AG09309 (cell line): ENCODE measurements around the gene CD96.

Source experiments
- DNase-seq: peaks from one replicate; pipeline ENCODE4 v3.0.0-alpha.2; 2010; ENCODE audit warnings: low read depth
- H3K4me3 ChIP-seq: 2 replicates; pipeline ENCODE4 v1.5.1; 2011; ENCODE audit warnings: mild to moderate bottlenecking, low read depth, low read length, moderate library complexity; ENCODE audit not compliant: control insufficient read depth
- CTCF ChIP-seq: IDR thresholded peaks from 2 replicates; pipeline ENCODE4 v1.5.1; 2011; ENCODE audit warnings: mild to moderate bottlenecking, low read depth, low read length, inconsistent platforms; ENCODE audit not compliant: insufficient read depth, control insufficient read depth; ENCODE audit errors: missing control alignments

Gene CD96

GRCh38 chr3:111701292-111701906, 159.4 kb downstream of the CD96 start:
- no peak overlapping the region for H3K4me3 ChIP-seq
- no peak for TF ChIP-seq CTCF
- no peak for DNase-seq
